Left forelimb (tissue), 1 donor: ENCODE measurements around the gene REXO1.

Experiments used
- DNase-seq: peaks from one replicate; pipeline ENCODE4 v3.0.0-alpha.2; 2018; ENCODE audit warnings: low spot score

Gene REXO1

DNA sequence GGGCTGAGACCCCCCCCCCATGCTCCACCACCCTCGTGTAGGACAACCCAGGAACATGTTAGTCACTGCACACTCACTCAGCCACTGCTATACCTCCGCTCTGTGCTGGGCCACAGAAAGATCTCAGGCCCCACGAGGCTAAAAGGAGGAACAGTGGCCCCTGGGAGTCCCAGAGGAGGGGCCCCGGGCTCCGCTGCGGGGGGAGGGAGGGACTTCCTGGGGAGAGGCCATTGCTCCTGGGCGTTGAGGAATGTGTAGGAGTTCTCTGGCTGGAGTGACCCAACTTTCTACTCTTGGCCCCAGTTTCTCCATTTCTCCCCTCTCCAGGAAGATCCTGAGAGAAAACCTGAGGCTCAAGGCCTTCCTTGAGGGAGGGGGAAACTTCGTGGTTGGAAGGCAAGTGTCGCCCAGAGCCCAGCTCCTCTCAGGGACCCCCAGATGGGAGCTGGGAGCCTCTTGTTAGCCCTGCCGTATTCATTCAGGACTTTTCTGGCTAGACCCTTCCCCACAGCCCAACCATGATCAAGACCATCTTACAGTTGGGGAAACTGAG, 81.4 kb downstream of the REXO1 start:
- DNase-seq: no peak

DNA sequence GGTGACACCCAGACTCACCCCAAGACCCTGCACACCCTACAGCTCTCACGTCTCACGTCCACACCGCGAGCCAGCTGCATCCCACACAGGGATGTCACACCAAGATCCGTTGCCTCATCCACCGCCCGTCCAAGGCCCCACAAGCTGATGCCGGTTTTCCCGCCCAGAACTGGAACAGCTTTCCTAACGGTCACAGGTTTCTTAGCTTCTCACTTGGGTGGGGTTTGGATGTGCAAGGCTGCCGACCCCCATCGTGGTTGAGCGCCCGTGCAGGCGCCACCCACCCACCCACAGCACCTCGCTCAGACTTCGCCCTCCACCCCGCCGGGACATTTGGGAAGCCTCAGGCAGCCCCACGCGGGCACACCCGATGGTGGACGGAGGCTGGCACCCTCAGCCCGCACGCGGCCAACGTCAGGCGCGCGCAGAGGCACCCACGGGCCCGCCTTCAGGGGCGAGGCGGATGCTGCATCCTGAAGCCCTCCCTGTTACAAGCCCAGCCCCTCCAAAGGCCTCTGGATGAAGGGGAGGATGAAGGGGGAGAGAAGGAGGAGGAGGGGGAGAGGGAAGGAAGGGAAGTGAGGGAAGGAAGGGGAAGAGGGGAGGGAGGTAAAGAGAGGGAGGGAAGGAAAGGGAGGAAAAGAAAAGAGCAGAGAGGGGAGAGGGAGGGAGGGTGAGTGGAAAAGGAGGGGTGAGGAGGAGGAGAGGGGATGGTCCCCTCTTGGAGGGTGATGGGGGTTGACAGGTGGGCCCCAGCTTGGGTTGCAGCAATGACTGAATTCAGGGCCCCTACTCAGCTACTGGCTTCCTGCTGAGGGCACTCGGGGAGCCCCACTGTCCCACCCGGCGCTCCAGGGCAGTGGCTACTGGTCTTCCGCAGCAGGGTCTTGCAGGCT, 82.1 kb downstream of the REXO1 start:
- DNase-seq: no peak
